Measurements from ENCODE around the gene TTC23.

The TTC23 gene

GRCh38 chr15:99135194-99135593 lies 114.2 kb downstream of the TTC23 start:
- no peak for DNase-seq (ENCODE audit: low read depth)

DNA sequence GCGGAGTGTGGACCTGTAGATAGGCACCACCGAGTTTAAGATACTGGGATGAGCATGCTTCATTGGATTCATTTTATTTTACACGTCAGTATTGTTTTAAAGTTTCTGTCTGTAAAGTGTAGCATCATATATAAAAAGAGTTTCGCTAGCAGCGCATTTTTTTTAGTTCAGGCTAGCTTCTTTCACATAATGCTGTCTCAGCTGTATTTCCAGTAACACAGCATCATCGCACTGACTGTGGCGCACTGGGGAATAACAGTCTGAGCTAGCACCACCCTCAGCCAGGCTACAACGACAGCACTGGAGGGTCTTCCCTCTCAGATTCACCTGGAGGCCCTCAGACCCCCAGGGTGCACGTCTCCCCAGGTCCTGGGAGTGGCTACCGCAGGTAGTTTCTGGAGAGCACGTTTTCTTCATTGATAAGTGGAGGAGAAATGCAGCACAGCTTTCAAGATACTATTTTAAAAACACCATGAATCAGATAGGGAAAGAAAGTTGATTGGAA lies 115.0 kb downstream of the TTC23 start:
- no peak for DNase-seq (ENCODE audit: low read depth)

DNA sequence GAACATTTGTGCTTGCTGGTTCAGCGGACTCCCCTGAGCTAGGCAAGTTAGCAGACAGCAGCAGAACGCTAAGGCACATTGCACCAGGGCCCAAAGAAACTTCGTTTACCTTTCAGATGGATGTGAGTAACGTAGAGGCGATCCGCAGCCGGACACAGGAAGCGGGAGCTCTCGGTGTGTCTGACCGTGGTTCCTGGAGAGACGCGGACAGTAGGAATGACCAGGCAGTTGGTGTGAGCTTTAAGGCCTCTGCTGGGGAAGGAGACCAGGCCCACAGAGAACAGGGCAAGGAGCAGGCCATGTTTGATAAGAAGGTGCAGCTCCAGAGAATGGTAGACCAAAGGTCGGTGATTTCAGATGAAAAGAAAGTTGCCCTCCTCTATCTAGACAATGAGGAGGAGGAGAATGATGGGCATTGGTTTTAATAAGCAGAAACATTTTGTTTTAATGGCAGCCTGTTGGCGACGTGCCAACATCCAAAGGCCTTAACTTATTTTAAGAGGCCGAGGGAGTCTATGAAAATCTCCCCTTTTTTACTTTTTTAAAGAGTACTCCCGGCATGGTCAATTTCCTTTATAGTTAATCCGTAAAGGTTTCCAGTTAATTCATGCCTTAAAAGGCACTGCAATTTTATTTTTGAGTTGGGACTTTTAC lies 116.6 kb downstream of the TTC23 start:
- no peak for DNase-seq (ENCODE audit: low read depth)

DNA sequence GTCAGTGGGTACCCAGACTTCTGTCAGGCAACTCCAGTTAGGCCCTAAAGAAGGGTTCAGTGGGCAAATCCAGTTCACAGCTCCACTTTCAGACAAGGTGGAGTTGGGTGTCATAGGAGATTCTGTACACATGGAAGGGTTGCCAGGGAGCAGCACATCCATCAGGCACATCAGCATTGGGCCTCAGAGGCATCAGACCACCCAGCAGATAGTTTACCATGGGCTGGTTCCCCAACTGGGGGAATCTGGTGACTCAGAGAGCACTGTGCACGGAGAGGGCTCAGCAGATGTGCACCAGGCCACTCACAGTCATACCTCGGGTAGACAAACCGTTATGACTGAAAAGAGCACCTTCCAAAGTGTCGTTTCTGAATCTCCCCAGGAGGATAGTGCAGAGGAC lies 117.3 kb downstream of the TTC23 start:
- DNase-seq (ENCODE audit: low read depth), result no peak

- no peak for DNase-seq (ENCODE audit: low read depth)
Measured at GRCh38 chr15:99131441-99132023, 117.8 kb downstream of the TTC23 start.

- no peak for DNase-seq (ENCODE audit: low read depth)
Measured at GRCh38 chr15:99130765-99131440, 118.5 kb downstream of the TTC23 start.

DNA sequence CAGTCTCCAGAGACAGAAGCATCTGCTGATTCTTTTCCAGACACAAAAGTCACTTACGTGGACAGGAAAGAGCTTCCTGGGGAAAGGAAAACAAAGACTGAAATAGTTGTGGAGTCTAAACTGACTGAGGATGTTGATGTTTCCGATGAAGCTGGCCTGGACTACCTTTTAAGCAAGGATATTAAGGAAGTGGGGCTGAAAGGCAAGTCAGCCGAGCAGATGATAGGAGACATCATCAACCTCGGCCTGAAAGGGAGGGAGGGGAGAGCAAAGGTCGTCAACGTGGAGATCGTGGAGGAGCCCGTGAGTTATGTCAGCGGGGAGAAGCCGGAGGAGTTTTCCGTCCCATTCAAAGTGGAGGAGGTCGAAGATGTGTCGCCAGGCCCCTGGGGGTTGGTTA lies 119.1 kb downstream of the TTC23 start:
- DNase-seq (ENCODE audit: low read depth), result no peak

GRCh38 chr15:99129644-99130043 lies 119.7 kb downstream of the TTC23 start:
- no peak for DNase-seq (ENCODE audit: low read depth)

DNA sequence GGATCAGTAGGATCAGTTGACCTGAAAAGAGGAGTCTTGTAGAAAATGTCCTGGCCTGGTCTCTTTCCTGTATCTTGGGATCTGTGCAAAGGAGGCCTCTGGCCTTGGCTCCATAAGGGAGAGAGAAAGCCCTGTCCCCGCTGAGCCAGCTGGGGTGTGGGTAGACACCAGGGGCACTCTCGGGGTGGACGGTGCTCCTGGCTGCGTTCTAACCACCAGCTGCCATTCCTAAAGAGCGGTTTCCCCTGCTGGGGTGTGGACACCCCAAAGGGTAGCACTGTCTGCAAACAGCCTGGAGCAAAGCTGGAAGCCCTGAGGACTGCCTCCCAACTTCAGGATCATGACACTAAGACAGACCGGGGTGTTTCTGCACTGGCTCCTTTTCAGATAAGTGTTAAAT lies 121.0 kb downstream of the TTC23 start:
- no peak for DNase-seq (ENCODE audit: low read depth)

- DNase-seq (ENCODE audit: low read depth), result no peak
Measured at GRCh38 chr15:99127773-99128172, 121.6 kb downstream of the TTC23 start.

DNA sequence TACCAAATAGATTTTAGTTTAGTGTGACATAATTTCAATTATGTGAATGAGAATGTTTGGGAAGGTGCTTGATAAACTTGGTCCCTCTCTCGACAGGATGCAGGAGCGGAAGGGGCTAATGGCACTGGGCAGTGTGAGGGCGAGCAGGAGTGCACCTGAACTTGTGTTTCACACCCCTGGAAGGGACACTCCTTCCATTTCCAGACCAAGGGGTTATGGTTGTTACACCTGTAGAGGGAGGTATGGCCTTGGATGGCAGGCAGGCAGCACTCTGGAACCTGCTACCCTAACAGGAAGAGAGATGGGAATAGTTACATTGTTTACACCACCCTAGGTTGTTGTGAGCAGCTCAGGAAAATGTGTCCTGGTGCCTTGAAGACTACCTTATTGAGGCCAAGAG lies 122.5 kb downstream of the TTC23 start:
- DNase-seq (ENCODE audit: low read depth), result no peak

DNA sequence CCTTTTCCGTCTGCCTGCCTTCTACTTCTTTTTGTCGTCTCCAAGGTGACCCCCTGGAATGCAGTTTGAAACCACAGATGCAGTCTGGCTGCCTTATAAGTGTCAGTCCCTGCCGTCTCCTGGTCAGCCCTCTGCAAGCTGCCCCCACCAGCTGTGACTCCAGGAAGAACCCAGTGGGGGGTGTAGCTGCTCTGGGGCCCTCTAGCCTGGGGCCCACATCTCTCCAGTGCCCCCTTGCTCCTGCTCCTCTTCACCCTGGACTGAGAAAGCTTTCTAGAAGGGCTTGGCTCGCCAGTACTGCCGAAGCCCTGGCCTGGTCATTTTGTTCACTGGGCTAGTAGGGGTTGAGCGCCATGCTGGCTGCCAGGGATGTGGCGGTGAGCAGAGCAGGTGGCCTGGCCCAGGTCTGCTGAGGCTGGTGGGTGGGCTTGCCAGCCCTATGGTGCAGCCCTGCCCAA lies 123.2 kb downstream of the TTC23 start:
- DNase-seq (ENCODE audit: low read depth), result no peak

GRCh38 chr15:99125061-99125891 lies 124.1 kb downstream of the TTC23 start:
- no peak for DNase-seq (ENCODE audit: low read depth)

DNA sequence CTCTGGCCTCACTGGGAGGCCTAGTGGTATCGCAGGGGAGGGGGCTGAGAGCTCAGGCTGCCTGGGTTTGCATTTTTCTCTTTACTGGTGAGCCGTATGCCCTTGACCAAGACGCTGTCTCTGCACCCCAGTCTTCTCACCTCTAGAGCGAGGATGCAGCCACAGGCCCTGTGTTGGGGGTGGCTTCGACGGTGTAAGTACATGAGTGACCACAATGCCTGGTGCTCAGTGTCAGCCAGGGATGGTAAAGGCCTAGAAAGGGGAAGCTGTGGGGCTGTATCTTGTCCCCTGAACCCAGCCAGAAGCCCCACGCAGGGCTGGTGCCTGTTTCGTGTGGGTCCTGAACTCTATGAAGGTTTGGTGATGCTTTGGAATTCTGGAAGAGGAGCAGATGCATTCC lies 124.7 kb downstream of the TTC23 start:
- no peak for DNase-seq (ENCODE audit: low read depth)

DNA sequence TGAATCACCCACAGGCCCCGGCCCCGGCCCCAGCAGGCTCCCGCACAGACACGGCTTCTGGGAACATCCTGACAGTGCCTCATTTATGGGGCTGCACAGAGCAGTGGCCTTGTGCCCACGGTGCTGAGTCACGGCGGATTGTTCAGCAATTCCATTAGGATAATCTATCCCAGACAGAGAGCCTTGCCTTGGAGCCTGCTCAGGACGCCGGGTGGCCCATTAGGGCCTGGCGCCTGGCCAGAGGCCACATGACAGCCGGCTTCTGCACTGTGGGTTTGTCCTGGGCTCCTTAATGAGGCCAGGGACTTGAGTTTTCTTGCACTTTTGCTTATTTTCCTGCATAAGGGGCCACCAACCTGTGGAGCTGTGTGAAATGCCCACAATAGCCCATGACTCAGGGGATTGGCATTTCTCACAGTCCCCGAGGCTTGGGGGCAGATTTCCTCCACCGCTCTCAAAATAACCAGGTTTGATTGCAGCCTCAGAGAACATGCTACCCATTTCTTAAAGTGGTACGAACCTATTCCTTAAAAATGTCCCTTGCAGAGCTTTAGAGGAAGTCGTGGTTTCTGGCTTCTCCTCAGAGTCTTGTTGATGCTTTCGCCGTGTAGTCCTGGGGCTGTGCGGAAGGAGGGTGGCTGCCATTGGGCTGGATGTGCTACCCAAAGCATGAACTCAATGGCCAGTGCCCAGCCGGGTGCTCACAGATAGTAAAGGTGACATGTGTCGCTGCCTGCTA lies 125.5 kb downstream of the TTC23 start:
- peak; percentile 96 for DNase-seq (ENCODE audit: low read depth)

- no peak for DNase-seq (ENCODE audit: low read depth)
Measured at GRCh38 chr15:99122831-99123712, 126.3 kb downstream of the TTC23 start.

DNA sequence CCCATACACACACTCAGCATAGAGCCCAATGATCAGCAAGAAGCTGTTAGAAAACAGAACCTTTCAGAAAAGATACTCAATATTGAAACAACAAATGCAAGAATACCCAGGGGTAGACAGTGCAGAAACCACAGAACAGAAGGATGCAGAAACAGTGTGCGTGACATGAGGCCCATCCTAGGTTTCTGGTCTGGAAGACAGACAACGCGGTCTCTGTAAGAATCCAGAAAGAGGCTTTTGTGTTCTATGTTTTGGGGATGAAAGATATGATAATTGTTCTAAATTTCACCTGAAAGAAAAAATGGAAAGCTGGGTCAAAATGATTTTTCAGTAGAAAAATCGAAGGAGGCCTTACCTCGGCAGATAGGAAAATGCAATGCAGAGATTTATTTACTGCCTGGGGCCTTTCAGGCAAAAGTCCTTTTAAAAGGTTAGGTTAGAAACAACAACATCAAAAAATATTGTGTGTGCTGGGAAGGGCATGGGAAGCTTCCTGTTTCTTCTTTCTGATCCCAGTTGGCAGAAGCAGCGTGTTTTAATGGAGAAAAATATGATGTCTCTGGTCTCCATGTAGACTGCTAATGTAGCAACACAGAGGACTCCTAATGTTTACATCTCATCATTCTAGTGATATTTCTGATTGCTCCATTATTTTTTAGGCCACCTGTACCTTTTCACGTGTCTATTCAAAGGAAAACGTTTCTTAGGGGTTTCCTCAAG lies 127.5 kb downstream of the TTC23 start:
- no peak for DNase-seq (ENCODE audit: low read depth)

DNA sequence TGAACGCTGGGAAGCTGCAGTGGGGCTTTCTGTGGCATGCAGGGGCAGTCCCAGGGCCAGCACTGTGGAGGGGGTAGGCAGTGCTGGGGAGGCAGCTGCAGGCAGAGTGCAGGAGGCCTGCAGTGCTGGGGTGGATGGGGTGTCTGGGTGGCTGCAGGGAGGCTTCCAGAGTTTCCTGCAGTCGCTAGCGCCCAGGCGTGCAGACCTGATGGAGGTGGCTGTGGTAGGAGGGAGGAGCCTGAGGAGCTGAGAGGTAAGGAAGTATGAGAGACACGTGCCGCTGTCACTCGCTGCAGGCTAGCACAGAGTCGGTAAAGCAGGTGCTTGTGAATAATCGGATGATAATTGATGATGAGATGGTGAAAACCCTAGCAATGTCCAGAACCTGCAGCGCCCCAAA lies 128.2 kb downstream of the TTC23 start:
- no peak for DNase-seq (ENCODE audit: low read depth)

- DNase-seq (ENCODE audit: low read depth), result no peak
Measured at GRCh38 chr15:99120050-99120777, 129.2 kb downstream of the TTC23 start.

Data from GM04504 (cell line).